ENCODE measurements around the gene SAP25. TPM values are rescaled to one million over a fixed set of nuclear protein-coding genes. Genes with fewer than 3 reads are reported as not detected.
"Not testable (repeated sequence)": the region's sequence is repeated elsewhere in the genome, so short reads cannot be mapped to it uniquely, and the experiment has no call there.

SAP25 gene
- total and polyA plus RNA-seq, 12 donors, result 0.36 to 2.3 (median 0.70) TPM; not detected in 5

DNA sequence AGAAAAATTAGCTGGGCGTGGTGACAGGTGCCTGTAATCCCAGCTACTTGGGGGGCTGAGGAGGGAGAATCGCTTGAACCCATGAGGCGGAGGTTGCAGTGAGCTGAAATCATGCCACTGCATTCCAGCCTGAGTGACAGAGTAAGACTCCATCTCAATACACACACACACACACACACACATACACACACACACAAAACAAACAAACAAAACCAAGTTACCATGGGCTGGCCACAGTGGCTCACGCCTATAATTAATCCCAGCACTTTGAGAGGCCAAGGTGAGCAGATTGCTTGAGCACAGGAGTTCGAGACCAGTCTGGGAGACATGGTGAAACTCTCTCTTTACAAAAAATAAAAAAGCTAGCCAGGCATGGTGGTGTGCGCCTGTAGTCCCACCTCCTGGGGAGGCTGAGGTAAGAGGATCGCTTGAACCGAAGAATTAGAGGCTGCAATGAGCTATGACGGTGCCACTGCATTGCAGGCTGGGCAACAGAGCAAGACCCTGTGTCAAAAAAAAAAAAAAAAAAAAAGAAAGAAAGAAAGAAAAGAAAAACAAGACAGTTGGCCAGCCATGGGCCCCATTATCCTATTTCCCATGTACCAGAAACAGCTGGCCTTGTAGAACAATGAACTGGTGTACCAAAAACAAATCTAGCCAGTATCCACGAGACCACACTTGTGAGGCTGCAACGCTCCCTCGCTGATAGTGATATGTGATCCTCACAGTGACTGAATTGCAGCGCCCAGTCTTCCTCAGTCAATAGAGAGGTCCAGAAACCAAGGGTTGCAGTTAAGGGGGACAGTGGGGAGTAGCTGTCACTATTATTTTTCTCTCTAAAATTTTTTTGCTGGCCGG, 41.3 kb downstream of the SAP25 start:
- DNase-seq (no peak), ATAC-seq (no peak)
- intact Hi-C loops (cut with DNase I), result no loop called here

DNA sequence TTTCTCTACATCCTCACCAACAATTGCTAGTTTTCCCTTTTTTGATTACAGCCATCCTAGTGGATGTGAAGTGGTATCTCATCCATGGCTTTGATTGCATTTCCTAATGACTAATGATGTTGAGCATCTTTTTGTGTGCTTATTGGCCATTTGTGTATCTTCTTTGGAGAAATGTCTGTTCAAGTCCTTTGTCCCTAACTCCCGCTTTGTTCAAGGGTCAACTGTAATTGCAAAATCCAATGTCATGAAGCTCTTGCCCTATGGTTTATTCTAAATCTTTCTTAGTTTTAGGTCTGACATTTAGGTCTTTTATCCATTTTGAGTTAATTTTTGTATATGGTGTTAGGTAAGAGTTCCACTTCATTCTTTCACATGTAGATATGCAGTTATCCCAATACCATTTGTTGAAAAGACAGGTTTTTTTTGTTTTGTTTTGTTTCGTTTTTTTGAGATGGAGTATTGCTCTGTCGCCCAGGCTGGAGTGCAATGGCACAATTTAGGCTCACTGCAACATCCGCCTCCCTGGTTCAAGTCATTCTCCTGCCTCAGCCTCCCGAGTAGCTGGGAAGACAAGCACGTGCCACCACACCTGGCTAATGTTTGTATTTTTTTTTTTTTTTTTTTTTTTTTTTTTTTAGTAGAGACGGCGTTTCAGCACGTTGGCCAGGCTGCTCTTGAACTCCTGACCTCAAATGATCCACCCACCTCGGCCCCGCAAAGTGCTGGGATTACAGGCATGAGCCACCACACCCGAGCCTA, 45.4 kb downstream of the SAP25 start:
- H3K27me3 ChIP-seq; DNase-seq; ATAC-seq; H3K9me3 ChIP-seq; intact Hi-C loops (cut with DNase I); H3K4me1 ChIP-seq; H3K4me3 ChIP-seq; H3K27ac ChIP-seq; H3K36me3 ChIP-seq: not testable (repeated sequence)
- 82 to 85% methylated on average over 12 of the region's 12 CpGs for WGBS, 2 donors

More for the DNA sequence above, 41.3 kb downstream of the SAP25 start:
- Histone ChIP-seq H3K27ac (no peak overlapping the region), H3K9me3 (no peaks in the 10 kb centered on the region), H3K4me1 (no peaks in the 10 kb centered on the region), H3K36me3 (no peaks in the 10 kb centered on the region), H3K27me3 (peaks cover 0 to 4% (median 0%) of the 10 kb centered on the region in 7 donors), H3K4me3 (no peak overlapping the region)
- 84 to 86% methylated on average over 14 of the region's 14 CpGs for WGBS, 2 donors
- TF ChIP-seq, protein P1, sequence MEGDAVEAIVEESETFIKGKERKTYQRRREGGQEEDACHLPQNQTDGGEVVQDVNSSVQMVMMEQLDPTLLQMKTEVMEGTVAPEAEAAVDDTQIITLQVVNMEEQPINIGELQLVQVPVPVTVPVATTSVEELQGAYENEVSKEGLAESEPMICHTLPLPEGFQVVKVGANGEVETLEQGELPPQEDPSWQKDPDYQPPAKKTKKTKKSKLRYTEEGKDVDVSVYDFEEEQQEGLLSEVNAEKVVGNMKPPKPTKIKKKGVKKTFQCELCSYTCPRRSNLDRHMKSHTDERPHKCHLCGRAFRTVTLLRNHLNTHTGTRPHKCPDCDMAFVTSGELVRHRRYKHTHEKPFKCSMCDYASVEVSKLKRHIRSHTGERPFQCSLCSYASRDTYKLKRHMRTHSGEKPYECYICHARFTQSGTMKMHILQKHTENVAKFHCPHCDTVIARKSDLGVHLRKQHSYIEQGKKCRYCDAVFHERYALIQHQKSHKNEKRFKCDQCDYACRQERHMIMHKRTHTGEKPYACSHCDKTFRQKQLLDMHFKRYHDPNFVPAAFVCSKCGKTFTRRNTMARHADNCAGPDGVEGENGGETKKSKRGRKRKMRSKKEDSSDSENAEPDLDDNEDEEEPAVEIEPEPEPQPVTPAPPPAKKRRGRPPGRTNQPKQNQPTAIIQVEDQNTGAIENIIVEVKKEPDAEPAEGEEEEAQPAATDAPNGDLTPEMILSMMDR (IDR thresholded peaks at IDR 0.05), result no peak

DNA sequence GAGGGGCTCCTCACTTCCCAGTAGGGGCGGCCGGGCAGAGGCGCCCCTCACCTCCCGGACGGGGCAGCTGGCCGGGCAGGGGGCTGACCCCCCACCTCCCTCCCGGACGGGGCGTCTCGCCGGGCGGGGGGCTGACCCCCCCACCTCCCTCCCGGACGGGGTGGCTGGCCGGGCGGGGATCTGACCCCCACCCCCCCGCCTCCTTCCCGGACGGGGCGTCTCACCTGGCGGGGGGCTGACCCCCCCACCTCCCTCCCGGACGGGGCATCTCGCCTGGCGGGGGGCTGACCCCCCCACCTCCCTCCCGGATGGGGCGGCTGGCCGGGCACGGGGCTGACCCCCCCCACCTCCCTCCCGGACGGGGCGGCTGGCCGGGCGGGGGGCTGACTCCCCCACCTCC, 50.5 kb downstream of the SAP25 start:
- H3K27me3 ChIP-seq; H3K27ac ChIP-seq; intact Hi-C loops (cut with DNase I); H3K4me3 ChIP-seq; DNase-seq; H3K4me1 ChIP-seq; ATAC-seq; H3K36me3 ChIP-seq; H3K9me3 ChIP-seq: not testable (repeated sequence)
- 95 to 96% methylated on average over 9 to 28 of the region's 34 CpGs for WGBS, 2 donors

Other genes starting within 250 kb of the SAP25 start
- gene PILRB, start 215.8 kb downstream of the SAP25 start, total RNA-seq, result 10 to 100 TPM in 6 of 10 donors, 1 to 10 TPM in 4; 7.3 to 15.5 (median 10.5) TPM
- 10 to 100 TPM; 14.5 to 69.1 TPM for gene PILRB, start 215.8 kb downstream of the SAP25 start, polyA plus RNA-seq
- gene PILRA, start 200.4 kb downstream of the SAP25 start, total RNA-seq, result 10 to 100 TPM in 1 of 10 donors, 1 to 10 TPM in 9; 1.1 to 12.4 (median 2.5) TPM
- gene PILRA, start 200.4 kb downstream of the SAP25 start, polyA plus RNA-seq, result 1 to 10 TPM; 2.9 to 4.2 TPM
- gene ZCWPW1, start 145.2 kb downstream of the SAP25 start, total RNA-seq, result 1 to 10 TPM; 3.3 to 5.5 (median 4.0) TPM
- gene ZCWPW1, start 145.2 kb downstream of the SAP25 start, polyA plus RNA-seq, result 1 to 10 TPM; 7.2 to 7.5 TPM
- gene MEPCE, start 144.1 kb downstream of the SAP25 start, total RNA-seq, result 10 to 100 TPM; 17.2 to 27.7 (median 23.0) TPM
- gene MEPCE, start 144.1 kb downstream of the SAP25 start, polyA plus RNA-seq, result 10 to 100 TPM; 15.1 to 18.7 TPM
- 10 to 100 TPM in 7 of 10 donors, 1 to 10 TPM in 3; 7.5 to 18.2 (median 11.3) TPM for gene PPP1R35, start 137.4 kb downstream of the SAP25 start, total RNA-seq
- 10 to 100 TPM; 30.3 to 60.4 TPM for gene PPP1R35, start 137.4 kb downstream of the SAP25 start, polyA plus RNA-seq
- gene SPACDR, start 109.6 kb downstream of the SAP25 start, total RNA-seq, result 1 to 10 TPM in 2 of 10 donors, under 1 TPM in 4, not detected in 4; 0.28 to 1.1 (median 0.54) TPM
- gene SPACDR, start 109.6 kb downstream of the SAP25 start, polyA plus RNA-seq, result 1 to 10 TPM in 1 of 2 donors, under 1 TPM in 1; 0.93 to 1.3 TPM
- 10 to 100 TPM; 36.0 to 72.3 (median 46.7) TPM for gene TSC22D4, start 94.7 kb downstream of the SAP25 start, total RNA-seq
- gene TSC22D4, start 94.7 kb downstream of the SAP25 start, polyA plus RNA-seq, result 10 to 100 TPM; 46.0 to 53.7 TPM
- under 1 TPM; 0.10 to 0.86 (median 0.30) TPM for gene NYAP1, start 90.0 kb downstream of the SAP25 start, total RNA-seq
- under 1 TPM; 0.30 to 0.59 TPM for gene NYAP1, start 90.0 kb downstream of the SAP25 start, polyA plus RNA-seq
- gene AGFG2, start 34.7 kb downstream of the SAP25 start, total RNA-seq, result 10 to 100 TPM; 20.7 to 35.8 (median 28.4) TPM
- gene AGFG2, start 34.7 kb downstream of the SAP25 start, polyA plus RNA-seq, result 10 to 100 TPM in 1 of 2 donors, 1 to 10 TPM in 1; 9.9 to 24.0 TPM
- 10 to 100 TPM; 18.4 to 37.9 (median 23.6) TPM for gene LRCH4, start 12.2 kb upstream of the SAP25 start, total RNA-seq
- 10 to 100 TPM; 36.1 to 57.6 TPM for gene LRCH4, start 12.2 kb upstream of the SAP25 start, polyA plus RNA-seq
- gene FBXO24, start 12.4 kb upstream of the SAP25 start, total RNA-seq, result under 1 TPM in 8 of 10 donors, not detected in 2; 0.15 to 0.66 (median 0.40) TPM
- under 1 TPM; 0.20 to 0.73 TPM for gene FBXO24, start 12.4 kb upstream of the SAP25 start, polyA plus RNA-seq
- gene PCOLCE, start 28.5 kb upstream of the SAP25 start, total RNA-seq, result 10 to 100 TPM; 13.1 to 59.6 (median 25.8) TPM
- gene PCOLCE, start 28.5 kb upstream of the SAP25 start, polyA plus RNA-seq, result 10 to 100 TPM; 56.4 to 74.3 TPM
- gene MOSPD3, start 38.6 kb upstream of the SAP25 start, total RNA-seq, result 10 to 100 TPM in 5 of 10 donors, 1 to 10 TPM in 5; 8.0 to 12.5 (median 9.9) TPM
- 10 to 100 TPM; 11.2 to 12.6 TPM for gene MOSPD3, start 38.6 kb upstream of the SAP25 start, polyA plus RNA-seq
- gene TFR2, start 67.7 kb upstream of the SAP25 start, total RNA-seq, result under 1 TPM in 3 of 10 donors, not detected in 7; 0.20 to 0.57 (median 0.49) TPM
- under 1 TPM; 0.29 to 0.58 TPM for gene TFR2, start 67.7 kb upstream of the SAP25 start, polyA plus RNA-seq
- not detected for gene ACTL6B, start 82.5 kb upstream of the SAP25 start, total RNA-seq
- not detected for gene ACTL6B, start 82.5 kb upstream of the SAP25 start, polyA plus RNA-seq
- 100 to 1,000 TPM in 7 of 10 donors, 10 to 100 TPM in 3; 91.6 to 150 (median 106) TPM for gene GNB2, start 99.8 kb upstream of the SAP25 start, total RNA-seq
- gene GNB2, start 99.8 kb upstream of the SAP25 start, polyA plus RNA-seq, result 100 to 1,000 TPM in 1 of 2 donors, 10 to 100 TPM in 1; 32.8 to 227 TPM
- 10 to 100 TPM; 20.5 to 33.9 (median 24.2) TPM for gene GIGYF1, start 120.3 kb upstream of the SAP25 start, total RNA-seq
- gene GIGYF1, start 120.3 kb upstream of the SAP25 start, polyA plus RNA-seq, result 10 to 100 TPM in 1 of 2 donors, 1 to 10 TPM in 1; 9.4 to 47.3 TPM
- 10 to 100 TPM; 23.2 to 34.9 (median 25.3) TPM for gene POP7, start 132.2 kb upstream of the SAP25 start, total RNA-seq
- 10 to 100 TPM; 35.5 to 71.5 TPM for gene POP7, start 132.2 kb upstream of the SAP25 start, polyA plus RNA-seq
- gene EPO, start 146.6 kb upstream of the SAP25 start, total RNA-seq, result under 1 TPM in 1 of 10 donors, not detected in 9; 0.23 TPM
- gene EPO, start 146.6 kb upstream of the SAP25 start, polyA plus RNA-seq, result not detected
- gene ZAN, start 159.7 kb upstream of the SAP25 start, total RNA-seq, result not detected
- gene ZAN, start 159.7 kb upstream of the SAP25 start, polyA plus RNA-seq, result not detected